Stimulated activated naive CD8-positive, alpha-beta T cell treated with anti-CD3 and anti-CD28 coated beads, Interleukin-15, Interleukin-2, amounts not matched to agents 100 ng/mL and 50 ng/mL, for 24 hours (primary cell): ENCODE results near the gene HDHD2.
"Not testable (repeated sequence)": the region's sequence is repeated elsewhere in the genome, so short reads cannot be mapped to it uniquely, and the experiment has no call there.

Experiments used
- H3K27ac Mint-ChIP-seq: one replicate; pipeline ENCODE4 v1.8.0; 2021; ENCODE audit warnings: mild to moderate bottlenecking, mixed read lengths
- H3K27me3 Mint-ChIP-seq: one replicate; pipeline ENCODE4 v1.8.0; 2021; ENCODE audit warnings: mixed read lengths
- H3K36me3 Mint-ChIP-seq: one replicate; pipeline ENCODE4 v1.8.0; 2021; ENCODE audit warnings: low read depth, mixed read lengths
- H3K4me1 Mint-ChIP-seq: one replicate; pipeline ENCODE4 v1.8.0; 2021; ENCODE audit warnings: low read depth, mixed read lengths
- H3K4me3 Mint-ChIP-seq: one replicate; pipeline ENCODE4 v1.8.0; 2021; ENCODE audit warnings: mild to moderate bottlenecking, mixed read lengths
- H3K9me3 Mint-ChIP-seq: one replicate; pipeline ENCODE4 v1.8.0; 2021; ENCODE audit warnings: mixed read lengths

The HDHD2 gene

GRCh38 chr18:47166294-47166693 lies 16.0 kb upstream of the HDHD2 start:
- Mint-ChIP-seq H3K27ac (no peak overlapping the region), H3K4me1 (peaks cover 43% of the 10 kb centered on the region), H3K9me3 (no peaks in the 10 kb centered on the region), H3K27me3 (no peaks in the 10 kb centered on the region), H3K4me3 (no peak overlapping the region), H3K36me3 (peaks cover 23% of the 10 kb centered on the region)

- Mint-ChIP-seq H3K4me3 (no peak overlapping the region), H3K27me3 (no peaks in the 10 kb centered on the region), H3K4me1 (peaks cover 33% of the 10 kb centered on the region), H3K36me3 (peaks cover 28% of the 10 kb centered on the region), H3K9me3 (no peaks in the 10 kb centered on the region), H3K27ac (no peak overlapping the region)
Measured at GRCh38 chr18:47163241-47163640, 12.9 kb upstream of the HDHD2 start.

- H3K27ac Mint-ChIP-seq = no peak overlapping the region
- H3K9me3 Mint-ChIP-seq = no peaks in the 10 kb centered on the region
- H3K4me1 Mint-ChIP-seq = peaks cover 26% of the 10 kb centered on the region
- H3K27me3 Mint-ChIP-seq = no peaks in the 10 kb centered on the region
- no peak overlapping the region for H3K4me3 Mint-ChIP-seq
- H3K36me3 Mint-ChIP-seq = peaks cover 23% of the 10 kb centered on the region
Measured at GRCh38 chr18:47160256-47160655, 10.0 kb upstream of the HDHD2 start.

GRCh38 chr18:47158404-47158803 lies 8.1 kb upstream of the HDHD2 start:
- Mint-ChIP-seq H3K4me1 (peaks cover 11% of the 10 kb centered on the region), H3K36me3 (peaks cover 33% of the 10 kb centered on the region)
- H3K4me3 Mint-ChIP-seq, H3K9me3 Mint-ChIP-seq, H3K27ac Mint-ChIP-seq, H3K27me3 Mint-ChIP-seq: not testable (repeated sequence)

GRCh38 chr18:47151439-47151838 lies 1.1 kb upstream of the HDHD2 start:
- H3K27ac Mint-ChIP-seq = peak overlapping the region; percentile 61
- no peaks in the 10 kb centered on the region for H3K9me3 Mint-ChIP-seq
- peak overlapping the region; percentile 94 for H3K4me3 Mint-ChIP-seq
- peaks cover 36% of the 10 kb centered on the region for H3K4me1 Mint-ChIP-seq
- H3K27me3 Mint-ChIP-seq = no peaks in the 10 kb centered on the region
- H3K36me3 Mint-ChIP-seq = peaks cover 19% of the 10 kb centered on the region

GRCh38 chr18:47150824-47151366 lies 595 bp upstream of the HDHD2 start:
- Mint-ChIP-seq H3K4me3 (peak overlapping the region; percentile 94), H3K27me3 (no peaks in the 10 kb centered on the region), H3K9me3 (no peaks in the 10 kb centered on the region), H3K36me3 (peaks cover 18% of the 10 kb centered on the region), H3K4me1 (peaks cover 36% of the 10 kb centered on the region), H3K27ac (peak overlapping the region; percentile 96)

GRCh38 chr18:47149457-47150028 lies 757 bp downstream of the HDHD2 start:
- Mint-ChIP-seq H3K27me3 (no peaks in the 10 kb centered on the region), H3K27ac (peak overlapping the region; percentile 96), H3K9me3 (no peaks in the 10 kb centered on the region), H3K4me3 (peak overlapping the region; percentile 94), H3K4me1 (peaks cover 36% of the 10 kb centered on the region), H3K36me3 (peaks cover 21% of the 10 kb centered on the region)

- Mint-ChIP-seq H3K4me1 (peaks cover 32% of the 10 kb centered on the region), H3K27me3 (no peaks in the 10 kb centered on the region), H3K36me3 (peaks cover 27% of the 10 kb centered on the region), H3K27ac (no peak overlapping the region), H3K9me3 (no peaks in the 10 kb centered on the region), H3K4me3 (no peak overlapping the region)
Measured at GRCh38 chr18:47146206-47146605, 4.1 kb downstream of the HDHD2 start.

GRCh38 chr18:47143899-47144485 lies 6.3 kb downstream of the HDHD2 start:
- Mint-ChIP-seq H3K27ac (no peak overlapping the region), H3K36me3 (peaks cover 31% of the 10 kb centered on the region), H3K4me1 (peaks cover 14% of the 10 kb centered on the region), H3K9me3 (no peaks in the 10 kb centered on the region), H3K4me3 (no peak overlapping the region), H3K27me3 (no peaks in the 10 kb centered on the region)

- Mint-ChIP-seq H3K36me3 (peaks cover 40% of the 10 kb centered on the region), H3K4me1 (peaks cover 6% of the 10 kb centered on the region), H3K27me3 (no peaks in the 10 kb centered on the region), H3K4me3 (no peak overlapping the region), H3K27ac (no peak overlapping the region), H3K9me3 (no peaks in the 10 kb centered on the region)
Measured at GRCh38 chr18:47143153-47143552, 7.1 kb downstream of the HDHD2 start.

GRCh38 chr18:47141289-47141688 lies 9.0 kb downstream of the HDHD2 start:
- no peak overlapping the region for H3K27ac Mint-ChIP-seq
- H3K27me3 Mint-ChIP-seq = no peaks in the 10 kb centered on the region
- H3K4me1 Mint-ChIP-seq = no peaks in the 10 kb centered on the region
- peaks cover 53% of the 10 kb centered on the region for H3K36me3 Mint-ChIP-seq
- no peaks in the 10 kb centered on the region for H3K9me3 Mint-ChIP-seq
- H3K4me3 Mint-ChIP-seq = no peak overlapping the region

- Mint-ChIP-seq H3K27ac (peak overlapping the region; percentile 19), H3K4me3 (no peak overlapping the region), H3K4me1 (peaks cover 23% of the 10 kb centered on the region), H3K36me3 (peaks cover 61% of the 10 kb centered on the region), H3K9me3 (no peaks in the 10 kb centered on the region), H3K27me3 (no peaks in the 10 kb centered on the region)
Measured at GRCh38 chr18:47121146-47121545, 29.2 kb downstream of the HDHD2 start.

- H3K4me3 Mint-ChIP-seq = no peak overlapping the region
- no peaks in the 10 kb centered on the region for H3K27me3 Mint-ChIP-seq
- H3K4me1 Mint-ChIP-seq = peaks cover 23% of the 10 kb centered on the region
- peak overlapping the region; percentile 12 for H3K27ac Mint-ChIP-seq
- peaks cover 57% of the 10 kb centered on the region for H3K36me3 Mint-ChIP-seq
- H3K9me3 Mint-ChIP-seq = no peaks in the 10 kb centered on the region
Measured at GRCh38 chr18:47120428-47120827, 29.9 kb downstream of the HDHD2 start.

GRCh38 chr18:47118981-47119380 lies 31.3 kb downstream of the HDHD2 start:
- Mint-ChIP-seq H3K4me1 (peaks cover 23% of the 10 kb centered on the region), H3K9me3 (no peaks in the 10 kb centered on the region), H3K36me3 (peaks cover 62% of the 10 kb centered on the region), H3K27me3 (no peaks in the 10 kb centered on the region), H3K4me3 (no peak overlapping the region), H3K27ac (no peak overlapping the region)

GRCh38 chr18:47115205-47115604 lies 35.1 kb downstream of the HDHD2 start:
- H3K4me1 Mint-ChIP-seq = peaks cover 6% of the 10 kb centered on the region
- H3K9me3 Mint-ChIP-seq = no peaks in the 10 kb centered on the region
- no peaks in the 10 kb centered on the region for H3K27me3 Mint-ChIP-seq
- peaks cover 61% of the 10 kb centered on the region for H3K36me3 Mint-ChIP-seq
- H3K4me3 Mint-ChIP-seq = no peak overlapping the region
- no peak overlapping the region for H3K27ac Mint-ChIP-seq
